Hepatocyte (in vitro differentiated cells): ENCODE results near the gene SCNN1B.
"Not testable (repeated sequence)": the region's sequence is repeated elsewhere in the genome, so short reads cannot be mapped to it uniquely, and the experiment has no call there.

Experiments
- CTCF ChIP-seq: fragments of 200-600 bp; sonication (generic); IDR thresholded peaks from 2 replicates; pipeline ENCODE4 v1.5.1; 2016; ENCODE audit warnings: antibody characterized with exemption, mild to moderate bottlenecking; ENCODE audit not compliant: poor library complexity
- EZH2 ChIP-seq: fragments of 200-600 bp; sonication (generic); IDR thresholded peaks from 2 replicates; pipeline ENCODE4 v1.6.1; 2016; ENCODE audit warnings: antibody characterized with exemption, mild to moderate bottlenecking, borderline replicate concordance
- EZH2phosphoT487 ChIP-seq: fragments of 200-600 bp; sonication (generic); IDR thresholded peaks from one replicate; pipeline ENCODE4 v1.6.1; 2018; ENCODE audit warnings: antibody characterized with exemption, mild to moderate bottlenecking, low read depth, moderate library complexity; ENCODE audit not compliant: unreplicated experiment, severe bottlenecking

- TF ChIP-seq CTCF, EZH2, EZH2phosphoT487: not testable (repeated sequence)
Observed at GRCh38 chr16:23389936-23390335, 87.8 kb downstream of the SCNN1B start.
